ENCODE results near the gene JMY.

Gene JMY

GRCh38 chr5:79263290-79263689, 27.4 kb downstream of the JMY start:
- DNase-seq, result no peak
- in situ Hi-C loops (cut with HindIII; ENCODE audit: low pct_ligation_motif_present, low pct_unique_long_range_greater_than_20kb, low sequenced_read_pairs), result no loop called here

GRCh38 chr5:79267180-79267579, 31.2 kb downstream of the JMY start:
- no peak for DNase-seq
- in situ Hi-C loops (cut with HindIII; ENCODE audit: low pct_ligation_motif_present, low pct_unique_long_range_greater_than_20kb, low sequenced_read_pairs), result no loop called here

GRCh38 chr5:79269733-79270166, 33.8 kb downstream of the JMY start:
- no peak for DNase-seq
- in situ Hi-C loops (cut with HindIII; ENCODE audit: low pct_ligation_motif_present, low pct_unique_long_range_greater_than_20kb, low sequenced_read_pairs), result no loop called here

GRCh38 chr5:79273341-79273740, 37.4 kb downstream of the JMY start:
- no peak for DNase-seq
- in situ Hi-C loops (cut with HindIII; ENCODE audit: low pct_ligation_motif_present, low pct_unique_long_range_greater_than_20kb, low sequenced_read_pairs), result no loop called here

GRCh38 chr5:79284846-79285245, 48.9 kb downstream of the JMY start:
- in situ Hi-C loops (cut with HindIII; ENCODE audit: low pct_ligation_motif_present, low pct_unique_long_range_greater_than_20kb, low sequenced_read_pairs), result no loop called here
- DNase-seq, result no peak

- DNase-seq, result no peak
- in situ Hi-C loops (cut with HindIII; ENCODE audit: low pct_ligation_motif_present, low pct_unique_long_range_greater_than_20kb, low sequenced_read_pairs), result no loop called here
These were observed 49.4 kb downstream of the JMY start for GRCh38 chr5:79285285-79285684.

- no peak for DNase-seq
- in situ Hi-C loops (cut with HindIII; ENCODE audit: low pct_ligation_motif_present, low pct_unique_long_range_greater_than_20kb, low sequenced_read_pairs), result no loop called here
These were observed 49.9 kb downstream of the JMY start for GRCh38 chr5:79285833-79286232.

GRCh38 chr5:79287380-79287779, 51.4 kb downstream of the JMY start:
- in situ Hi-C loops (cut with HindIII; ENCODE audit: low pct_ligation_motif_present, low pct_unique_long_range_greater_than_20kb, low sequenced_read_pairs), result no loop called here

GRCh38 chr5:79287907-79288306, 52.0 kb downstream of the JMY start:
- in situ Hi-C loops (cut with HindIII; ENCODE audit: low pct_ligation_motif_present, low pct_unique_long_range_greater_than_20kb, low sequenced_read_pairs), result no loop called here
- DNase-seq, result no peak

More at GRCh38 chr5:79287380-79287779, 51.4 kb downstream of the JMY start:
- no peak for DNase-seq

GRCh38 chr5:79295029-79295428, 59.1 kb downstream of the JMY start:
- DNase-seq, result no peak

GRCh38 chr5:79297661-79298060, 61.7 kb downstream of the JMY start:
- DNase-seq, result no peak

More at GRCh38 chr5:79295029-79295428, 59.1 kb downstream of the JMY start:
- in situ Hi-C loops (cut with HindIII; ENCODE audit: low pct_ligation_motif_present, low pct_unique_long_range_greater_than_20kb, low sequenced_read_pairs), result no loop called here

GRCh38 chr5:79301046-79301712, 65.2 kb downstream of the JMY start:
- in situ Hi-C loops (cut with HindIII; ENCODE audit: low pct_ligation_motif_present, low pct_unique_long_range_greater_than_20kb, low sequenced_read_pairs), result no loop called here
- DNase-seq, result no peak

More at GRCh38 chr5:79297661-79298060, 61.7 kb downstream of the JMY start:
- in situ Hi-C loops (cut with HindIII; ENCODE audit: low pct_ligation_motif_present, low pct_unique_long_range_greater_than_20kb, low sequenced_read_pairs), result no loop called here

- DNase-seq, result no peak
- in situ Hi-C loops (cut with HindIII; ENCODE audit: low pct_ligation_motif_present, low pct_unique_long_range_greater_than_20kb, low sequenced_read_pairs), result no loop called here
These were observed 66.5 kb downstream of the JMY start for GRCh38 chr5:79302454-79302853.

- no peak for DNase-seq
- in situ Hi-C loops (cut with HindIII; ENCODE audit: low pct_ligation_motif_present, low pct_unique_long_range_greater_than_20kb, low sequenced_read_pairs), result no loop called here
These were observed 69.8 kb downstream of the JMY start for GRCh38 chr5:79305706-79306105.

- peak; percentile 51 for DNase-seq
- in situ Hi-C loops (cut with HindIII; ENCODE audit: low pct_ligation_motif_present, low pct_unique_long_range_greater_than_20kb, low sequenced_read_pairs), result no loop called here
These were observed 83.1 kb downstream of the JMY start for GRCh38 chr5:79318935-79319614.

GRCh38 chr5:79329453-79329852, 93.5 kb downstream of the JMY start:
- in situ Hi-C loops (cut with HindIII; ENCODE audit: low pct_ligation_motif_present, low pct_unique_long_range_greater_than_20kb, low sequenced_read_pairs), result no loop called here
- no peak for DNase-seq

- in situ Hi-C loops (cut with HindIII; ENCODE audit: low pct_ligation_motif_present, low pct_unique_long_range_greater_than_20kb, low sequenced_read_pairs), result no loop called here
- no peak for DNase-seq
These were observed 94.1 kb downstream of the JMY start for GRCh38 chr5:79330071-79330470.

- in situ Hi-C loops (cut with HindIII; ENCODE audit: low pct_ligation_motif_present, low pct_unique_long_range_greater_than_20kb, low sequenced_read_pairs), result no loop called here
- DNase-seq, result no peak
These were observed 98.1 kb downstream of the JMY start for GRCh38 chr5:79333852-79334557.

- peak; percentile 2 for DNase-seq
- in situ Hi-C loops (cut with HindIII; ENCODE audit: low pct_ligation_motif_present, low pct_unique_long_range_greater_than_20kb, low sequenced_read_pairs), result no loop called here
These were observed 110.5 kb downstream of the JMY start for GRCh38 chr5:79346420-79346824.

GRCh38 chr5:79349047-79349446, 113.1 kb downstream of the JMY start:
- in situ Hi-C loops (cut with HindIII; ENCODE audit: low pct_ligation_motif_present, low pct_unique_long_range_greater_than_20kb, low sequenced_read_pairs), result no loop called here
- no peak for DNase-seq

Data from ACHN (cell line).